ENCODE measurements around the gene SCN5A. TPM values are rescaled to one million over a fixed set of nuclear protein-coding genes. Genes with fewer than 3 reads are reported as not detected.

The SCN5A gene
- total and polyA plus RNA-seq, 2 of the 8 experiments (the other 6 are each of a cell fraction or from before 2014, with no cell fraction given) = 4.8 to 11.4 TPM

DNA sequence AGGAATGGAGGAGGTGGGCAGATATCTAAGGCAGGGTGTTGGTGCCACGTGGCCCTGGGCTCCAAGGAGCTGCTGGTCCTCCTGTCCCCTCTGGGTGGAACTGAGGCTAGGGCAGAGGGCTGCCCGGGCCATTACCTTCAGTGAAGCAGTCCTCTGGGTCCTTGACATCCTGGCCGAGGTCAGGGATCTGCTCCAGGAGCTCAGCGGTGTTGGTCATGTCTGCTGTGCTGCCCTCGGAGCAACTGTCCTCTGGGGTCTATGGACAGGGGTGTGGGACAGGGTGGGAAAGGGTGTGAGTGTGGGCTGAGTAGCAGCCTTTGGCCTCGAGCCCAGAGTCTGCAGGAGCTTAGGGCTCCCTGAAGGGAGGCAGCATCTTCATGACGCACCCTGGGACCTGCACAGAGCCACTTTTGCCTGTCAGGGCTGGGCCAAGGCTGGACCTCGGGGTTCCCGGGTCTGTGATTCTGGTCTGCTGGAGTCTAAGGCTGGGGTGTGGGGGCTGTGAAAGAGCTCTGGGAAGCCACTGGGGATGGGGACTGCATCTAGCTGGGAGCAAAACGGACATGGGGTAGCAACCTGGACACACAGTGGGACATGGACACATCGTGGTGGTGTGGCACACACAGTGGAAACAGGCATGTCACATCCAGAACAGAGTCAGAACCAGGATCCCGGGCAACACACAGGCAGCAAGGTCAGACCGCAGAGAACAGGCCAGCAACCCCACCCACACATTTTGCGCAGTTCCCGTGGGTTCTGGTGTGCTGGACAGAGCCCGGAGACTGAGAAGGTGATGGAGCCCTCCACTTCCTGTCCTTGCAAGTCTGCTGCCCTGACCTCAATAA, 72.7 kb downstream of the SCN5A start:
- no peaks in the 10 kb centered on the region for H3K9me3 ChIP-seq (ENCODE audit: insufficient read depth in 2 of 2, low read depth in 1 of 2, low read length in 1 of 2)
- no peak overlapping the region for H3K18ac ChIP-seq (ENCODE audit: extremely low read depth, low read length)
- no peak overlapping the region for H3K23ac ChIP-seq (ENCODE audit: insufficient read length)
- H3K27me3 ChIP-seq (replicated peaks in 1 of 4; ENCODE audit: control insufficient read depth in 3 of 4, extremely low read depth in 1 of 4, insufficient read depth in 3 of 4, low read length in 3 of 4) = no peaks in the 10 kb centered on the region; a peak in 2 of 7 replicates
- H2BK5ac ChIP-seq (ENCODE audit: low read depth, low read length) = 0 out of 2 replicates have a peak overlapping the region, but pooled peaks have one; percentile 44
- H4K20me1 ChIP-seq (replicated peaks in 1 of 2; ENCODE audit: control insufficient read depth in 1 of 2, insufficient read depth in 2 of 2, low read length in 2 of 2) = no peaks in the 10 kb centered on the region
- WGBS, 2 experiments (ENCODE audit: extremely low coverage in 1 of 2, insufficient coverage in 1 of 2, insufficient read length in 1 of 2, insufficient replicate concordance in 2 of 2, low coverage in 1 of 2, low lambda C conversion rate in 2 of 2, missing lambda C conversion rate in 1 of 2) = 86% methylated on average over 16 of the region's 16 CpGs; no CpG with 5 or more reads in 1 of the 2 experiments
- no peak for FAIRE-seq
- ChIA-PET CTCF (ENCODE audit: partially characterized antibody) (interaction anchor here (0.6 to 4.6 kb wide), 8 partner anchors 13 to 79 kb away, joined by 3 to 14 read pairs (median 4); no protein-coding TSS in a partner anchor), POLR2A (ENCODE audit: partially characterized antibody) (no interaction called here)
- no peaks in the 10 kb centered on the region for H3K79me1 ChIP-seq (ENCODE audit: low read depth, low read length)
- no peak overlapping the region for H3K9ac ChIP-seq (replicated peaks in 1 of 4; ENCODE audit: extremely low read depth in 1 of 4, low read depth in 3 of 4, low read length in 3 of 4)
- H2AK5ac ChIP-seq (ENCODE audit: low read depth, low read length) = no peak overlapping the region
- no peak overlapping the region for H4K8ac ChIP-seq (ENCODE audit: extremely low read depth, insufficient read depth, low read length)
- H3K4me1 ChIP-seq (replicated peaks in 1 of 4; ENCODE audit: control insufficient read depth in 3 of 4, insufficient read depth in 4 of 4, low read length in 3 of 4) = peaks cover 0 to 13% (median 0%) of the 10 kb centered on the region in 4 experiments; a peak in 2 of 7 replicates
- no peak overlapping the region for H4K5ac ChIP-seq (ENCODE audit: insufficient read length, low read depth, low read length)
- peak in 1 of 2 experiments; percentile 43 for DNase-seq (ENCODE audit: low read depth in 1 of 2, low spot score in 2 of 2)
- H3K4me3 ChIP-seq (ENCODE audit: extremely low read depth in 1 of 4, insufficient read depth in 2 of 4, low read depth in 3 of 4, low read length in 4 of 4) = no peak overlapping the region
- H3K4ac ChIP-seq (replicated peaks; ENCODE audit: insufficient read length, low read depth, low read length) = no peak overlapping the region
- no peak overlapping the region for H3K56ac ChIP-seq (replicated peaks; ENCODE audit: insufficient read length, low read depth, low read length)
- no peaks in the 10 kb centered on the region for H3K79me2 ChIP-seq (ENCODE audit: control insufficient read depth in 1 of 2, insufficient read depth in 2 of 2, low read length in 2 of 2)
- H2AFZ ChIP-seq (ENCODE audit: low read length) = no peak overlapping the region
- TF ChIP-seq SAP30 (IDR thresholded peaks at IDR 0.05; ENCODE audit: insufficient read depth, insufficient replicate concordance, low read length) (no peak), TEAD4 (IDR thresholded peaks at IDR 0.05; ENCODE audit: low read depth, low read length) (no peak), YY1 (IDR thresholded peaks at IDR 0.05; ENCODE audit: low read depth, low read length) (no peak), POLR2AphosphoS5 (IDR thresholded peaks at IDR 0.05; ENCODE audit: low read depth, low read length) (no peak), KDM1A (IDR thresholded peaks at IDR 0.05; ENCODE audit: borderline replicate concordance, low read length) (no peak), CHD2 (IDR thresholded peaks at IDR 0.05; ENCODE audit: low read length) (no peak), KDM5A (IDR thresholded peaks at IDR 0.05; ENCODE audit: low read length) (no peak), BRCA1 (IDR thresholded peaks at IDR 0.05; ENCODE audit: low read depth, low read length) (no peak), SIX5 (IDR thresholded peaks at IDR 0.05; ENCODE audit: low read depth, low read length) (no peak), CBX8 (IDR thresholded peaks at IDR 0.05; ENCODE audit: borderline replicate concordance, low read depth, low read length) (no peak), GABPA (IDR thresholded peaks at IDR 0.05; ENCODE audit: borderline replicate concordance, insufficient read depth, low read length) (no peak)
- H2BK20ac ChIP-seq (ENCODE audit: low read length) = no peak overlapping the region
- no peaks in the 10 kb centered on the region for H3K36me3 ChIP-seq (ENCODE audit: control insufficient read depth in 2 of 4, insufficient read depth in 4 of 4, low read length in 3 of 4)
- no peak overlapping the region for H2BK12ac ChIP-seq (ENCODE audit: low read depth, low read length)
- H3K4me2 ChIP-seq (ENCODE audit: insufficient read depth in 1 of 2, low read depth in 2 of 2, low read length in 2 of 2) = no peak overlapping the region
- H3K27ac ChIP-seq (ENCODE audit: low read depth, low read length) = no peak overlapping the region
- H3K23me2 ChIP-seq (ENCODE audit: low read depth, low read length) = no peaks in the 10 kb centered on the region; the same call in 1 of the 2 replicates
- no peak overlapping the region for H2BK120ac ChIP-seq (replicated peaks; ENCODE audit: low read depth, low read length)
- H4K91ac ChIP-seq (replicated peaks; ENCODE audit: insufficient read length, low read length) = no peak overlapping the region
- H3K14ac ChIP-seq (ENCODE audit: insufficient read length) = no peak overlapping the region
- H2BK15ac ChIP-seq (ENCODE audit: low read length) = no peak overlapping the region
